Ecto neural progenitor cell (in vitro differentiated cells): ENCODE data around the gene CXCR1.
"Not testable (repeated sequence)": the region's sequence is repeated elsewhere in the genome, so short reads cannot be mapped to it uniquely, and the experiment has no call there.

Experiments
- DNase-seq: peaks from one replicate; pipeline ENCODE4 v3.0.0-alpha.2; 2018; ENCODE audit warnings: low spot score

CXCR1 gene

DNA sequence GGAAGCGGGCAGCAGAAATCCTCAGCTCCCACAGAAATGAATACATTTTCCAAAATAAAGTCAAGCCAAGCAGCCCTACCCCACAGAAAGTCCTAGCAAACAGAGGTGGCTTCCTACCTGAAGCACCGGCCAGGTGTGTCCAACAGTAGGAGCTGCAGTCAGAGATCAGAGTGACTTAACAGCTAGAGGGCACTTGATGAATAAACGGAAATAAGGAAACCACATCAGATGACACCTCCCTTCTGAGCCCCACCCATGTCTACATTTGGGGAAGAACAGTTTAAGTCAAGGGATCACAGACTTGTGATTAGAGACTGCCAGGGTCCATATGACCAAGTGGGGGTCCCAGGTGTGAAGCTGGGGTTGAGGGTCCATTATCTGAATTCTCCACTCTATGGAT lies at the start of gene CXCR1:
CXCR1 (minus strand) TSS at position 172 of the 400 bp plus-strand sequence. CDS start 1,751 bp downstream, outside the sequence.
- no peak for DNase-seq

GRCh38 chr2:218216336-218216673 lies 49.5 kb upstream of the CXCR1 start:
- peak; percentile 49 for DNase-seq

- no peak for DNase-seq
These were observed 47.4 kb upstream of the CXCR1 start for GRCh38 chr2:218214116-218214515.

GRCh38 chr2:218209078-218209477 lies 42.3 kb upstream of the CXCR1 start:
- DNase-seq, result no peak

DNA sequence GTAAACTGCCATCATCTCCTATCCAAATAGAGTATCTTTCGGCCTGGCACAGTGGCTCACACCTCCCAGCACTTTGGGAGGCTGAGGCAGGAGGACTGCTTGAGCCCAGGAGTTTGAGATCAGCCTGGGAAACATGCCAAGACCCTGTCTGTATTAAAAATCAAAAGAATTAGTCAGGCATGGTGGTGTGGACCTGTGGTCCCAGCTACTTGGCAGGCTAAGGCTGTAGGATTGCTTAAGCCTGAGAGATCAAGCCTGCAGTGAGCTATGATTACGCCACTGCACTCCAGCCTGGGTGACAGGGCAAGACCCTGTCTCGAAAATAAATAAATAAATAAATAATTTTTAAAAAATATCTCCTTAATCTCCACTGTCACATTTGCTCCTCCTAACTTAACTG lies 35.5 kb upstream of the CXCR1 start:
- DNase-seq, result no peak

GRCh38 chr2:218196974-218197373 lies 30.2 kb upstream of the CXCR1 start:
- no peak for DNase-seq

- no peak for DNase-seq
These were observed 28.1 kb upstream of the CXCR1 start for GRCh38 chr2:218194880-218195279.

DNA sequence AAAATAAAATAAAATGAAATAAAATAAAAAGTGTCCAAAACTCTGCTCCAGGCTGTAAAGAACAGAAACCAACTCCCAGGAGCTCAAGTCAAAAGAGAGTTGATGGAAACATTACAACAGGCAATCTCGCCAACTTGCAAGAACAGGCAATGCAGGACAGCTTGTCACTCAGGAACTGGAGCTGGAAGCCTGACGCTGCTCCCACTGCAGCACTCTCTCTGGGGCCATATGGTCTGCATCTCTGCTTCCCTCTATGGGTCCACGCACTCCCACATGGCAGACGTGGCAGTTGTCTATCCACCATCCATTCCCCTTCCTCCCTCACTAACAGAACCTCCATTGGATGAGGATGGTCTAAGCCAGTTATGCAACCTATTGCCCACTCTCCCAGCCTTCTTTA lies 26.9 kb upstream of the CXCR1 start:
- DNase-seq, result no peak

DNA sequence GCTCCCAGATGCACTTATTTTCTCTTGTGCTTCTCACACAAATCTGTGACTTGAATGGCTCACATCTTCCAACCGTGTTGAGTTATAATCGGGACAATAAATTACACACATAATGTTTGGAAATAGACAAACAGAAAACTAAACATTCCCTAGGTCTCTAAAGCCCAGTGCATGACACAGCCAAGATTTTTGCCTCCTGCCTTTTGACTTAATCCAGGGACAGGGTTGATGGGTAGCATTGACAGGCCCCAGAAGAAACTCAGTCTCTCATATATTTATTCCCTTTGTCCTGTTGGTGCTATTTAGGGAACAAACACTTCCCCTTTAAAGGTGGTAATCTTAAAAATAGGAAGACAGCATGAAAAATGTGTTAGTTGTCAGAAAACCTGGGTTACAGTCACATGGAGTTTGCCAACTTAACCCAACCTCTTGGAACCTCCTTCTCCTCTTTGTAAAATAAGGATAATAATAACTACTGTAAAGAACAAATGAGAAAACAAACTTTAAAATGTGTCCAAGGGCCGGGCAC lies 26.2 kb upstream of the CXCR1 start:
- DNase-seq, result no peak

GRCh38 chr2:218188528-218188927 lies 21.8 kb upstream of the CXCR1 start:
- DNase-seq, result no peak

- no peak for DNase-seq
These were observed 20.7 kb upstream of the CXCR1 start for GRCh38 chr2:218187296-218188015.

GRCh38 chr2:218186876-218187275 lies 20.1 kb upstream of the CXCR1 start:
- no peak for DNase-seq

GRCh38 chr2:218186355-218186766 lies 19.6 kb upstream of the CXCR1 start:
- peak; percentile 59 for DNase-seq

DNA sequence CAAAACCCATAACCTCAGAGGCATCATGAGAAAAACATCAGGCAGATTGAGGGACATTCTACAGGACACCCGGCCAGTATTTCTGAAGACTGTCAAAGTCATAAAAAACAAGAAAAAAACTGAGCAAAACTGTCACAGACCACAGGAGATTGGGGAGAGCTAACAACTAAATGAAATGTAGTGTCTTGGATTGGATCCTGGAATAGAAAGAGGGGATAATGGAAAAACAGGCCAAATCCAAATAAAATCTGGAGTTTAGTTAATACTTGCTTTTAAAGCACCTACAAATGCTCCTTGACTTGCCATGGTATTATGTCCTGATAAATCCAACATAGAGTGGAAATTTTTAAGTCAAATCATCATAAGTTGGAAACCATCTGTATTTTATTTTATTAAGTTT lies 17.6 kb upstream of the CXCR1 start:
- no peak for DNase-seq

- no peak for DNase-seq
These were observed 13.8 kb upstream of the CXCR1 start for GRCh38 chr2:218180467-218181114.

GRCh38 chr2:218179782-218180181 lies 13.0 kb upstream of the CXCR1 start:
- DNase-seq, result no peak

DNA sequence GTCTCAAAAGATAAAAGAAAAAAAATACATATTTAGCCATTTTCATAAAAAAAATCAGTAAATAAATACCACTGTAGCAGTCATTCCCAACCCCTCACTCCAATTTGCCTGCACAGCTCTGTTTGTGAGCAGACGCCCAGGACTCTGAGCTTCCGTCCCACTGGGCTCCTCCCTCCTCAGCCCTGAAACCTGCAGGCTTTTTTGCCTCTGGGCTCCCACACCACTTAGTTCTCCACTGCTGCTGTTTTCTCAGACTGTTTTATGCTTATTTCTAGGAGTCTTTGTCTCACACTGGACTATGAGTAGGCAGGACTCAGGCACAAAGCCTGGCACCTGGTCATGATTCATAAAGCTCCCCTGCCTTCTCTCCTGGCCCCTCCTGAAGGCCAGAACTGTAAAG lies 6.1 kb upstream of the CXCR1 start:
- no peak for DNase-seq

GRCh38 chr2:218171744-218172143 lies 5.0 kb upstream of the CXCR1 start:
- not testable (repeated sequence) for DNase-seq

GRCh38 chr2:218169757-218170546 lies 3.2 kb upstream of the CXCR1 start:
- DNase-seq, result no peak

DNA sequence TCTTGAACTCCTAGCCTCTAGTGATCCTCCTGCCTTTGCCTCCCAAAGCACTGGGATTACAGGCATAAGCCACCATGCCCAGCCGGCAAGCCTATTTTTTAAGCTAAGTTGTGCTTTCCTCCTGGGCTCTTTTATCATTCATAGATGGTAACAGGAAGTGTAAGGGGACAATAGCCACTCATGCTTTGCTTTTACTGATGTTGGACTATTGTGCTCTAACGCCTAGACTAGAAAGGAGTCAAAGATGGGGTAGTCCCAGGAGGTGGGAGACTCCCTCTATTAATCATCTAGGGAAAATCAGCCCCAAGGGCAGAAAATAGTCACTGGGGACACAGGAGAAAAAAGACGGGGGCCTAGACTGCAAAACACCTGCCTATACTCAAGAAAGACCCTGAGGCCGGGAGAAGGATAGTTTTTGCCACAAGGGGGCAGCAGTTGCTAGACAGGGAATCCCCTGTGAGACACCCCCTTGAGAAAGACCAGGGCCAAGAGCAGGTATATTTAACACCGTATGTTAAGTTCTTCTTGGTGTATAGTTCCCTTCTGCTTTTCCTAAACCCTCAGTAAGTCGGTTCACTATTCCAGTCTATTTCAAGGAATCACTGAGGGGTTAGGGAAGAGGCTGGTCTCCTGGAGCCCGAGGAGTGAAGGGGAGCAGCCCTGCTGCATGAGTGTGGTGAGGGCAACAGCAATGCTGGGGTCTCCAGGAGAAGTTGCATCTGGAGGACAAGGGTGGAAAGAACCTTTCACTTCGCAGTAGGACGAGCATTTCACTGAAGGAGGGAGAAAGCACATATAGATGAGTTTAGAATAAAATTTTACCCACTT lies 2.1 kb upstream of the CXCR1 start:
- peak; percentile 73 for DNase-seq

- DNase-seq, result no peak
These were observed 1.3 kb upstream of the CXCR1 start for GRCh38 chr2:218168016-218168415.

DNA sequence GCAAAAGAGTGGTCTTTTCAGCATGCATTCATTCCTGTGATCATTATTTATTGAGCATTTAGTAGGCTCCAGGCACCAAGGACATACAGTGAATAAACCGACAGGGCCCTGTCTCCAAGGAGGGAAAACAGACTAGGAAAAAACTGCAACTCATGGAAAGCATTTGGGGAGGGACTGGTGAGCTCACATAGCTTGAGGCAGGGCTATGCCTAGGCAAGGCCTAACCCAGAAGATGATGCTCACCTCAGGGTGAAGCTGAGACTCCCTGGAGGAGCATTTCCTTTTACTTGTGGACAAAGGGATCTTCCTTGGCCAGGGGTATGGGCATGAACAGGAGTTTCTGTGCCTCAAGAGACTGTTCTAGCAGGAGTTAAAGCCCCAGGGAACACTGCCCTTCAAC lies 3.9 kb downstream of the CXCR1 start:
- DNase-seq, result no peak
